B cell (primary cell): ENCODE measurements around the gene CACNA2D4.

Source experiments
- EZH2 ChIP-seq: IDR thresholded peaks from 2 replicates; pipeline ENCODE4 v1.6.1; 2012; ENCODE audit warnings: borderline replicate concordance, low read depth, mild to moderate bottlenecking, moderate library complexity, low read length; ENCODE audit not compliant: insufficient read depth, poor library complexity, severe bottlenecking
- TF ChIP-seq, protein P1 (sequence below): fragments of 200-600 bp; IDR thresholded peaks from one replicate; pipeline ENCODE4 v1.8.0; 2022; ENCODE audit warnings: antibody characterized with exemption, mild to moderate bottlenecking

DNA sequence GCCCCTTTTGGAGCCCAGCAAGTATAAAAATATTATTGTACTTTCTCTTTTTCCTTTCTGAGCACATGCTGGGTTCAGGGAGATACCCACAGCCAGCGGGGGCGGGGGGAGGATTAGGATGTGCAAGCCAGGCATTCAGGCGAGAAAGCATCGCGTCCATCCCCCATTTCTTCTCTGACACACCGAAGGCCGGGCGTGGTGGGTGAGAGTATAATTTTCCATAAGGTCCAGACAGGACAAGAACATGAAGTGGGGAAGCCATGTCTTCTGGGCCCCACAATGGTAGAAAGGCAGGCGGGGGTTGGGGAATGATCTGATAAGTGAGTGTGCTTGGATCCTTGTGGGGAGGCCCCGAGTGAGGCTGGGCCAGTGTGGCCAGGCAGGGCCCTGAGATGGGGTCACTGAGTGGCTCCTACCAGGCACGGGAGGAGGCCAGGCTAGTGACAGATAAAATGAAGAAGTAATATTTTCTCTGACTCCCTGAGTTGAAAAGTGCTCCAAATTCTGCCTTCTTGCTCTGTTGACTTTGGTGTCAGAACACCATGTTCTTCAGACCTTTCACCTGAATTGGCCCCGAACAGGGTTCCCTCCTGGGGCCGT is 108.8 kb downstream of the CACNA2D4 start:
- TF ChIP-seq, protein P1, sequence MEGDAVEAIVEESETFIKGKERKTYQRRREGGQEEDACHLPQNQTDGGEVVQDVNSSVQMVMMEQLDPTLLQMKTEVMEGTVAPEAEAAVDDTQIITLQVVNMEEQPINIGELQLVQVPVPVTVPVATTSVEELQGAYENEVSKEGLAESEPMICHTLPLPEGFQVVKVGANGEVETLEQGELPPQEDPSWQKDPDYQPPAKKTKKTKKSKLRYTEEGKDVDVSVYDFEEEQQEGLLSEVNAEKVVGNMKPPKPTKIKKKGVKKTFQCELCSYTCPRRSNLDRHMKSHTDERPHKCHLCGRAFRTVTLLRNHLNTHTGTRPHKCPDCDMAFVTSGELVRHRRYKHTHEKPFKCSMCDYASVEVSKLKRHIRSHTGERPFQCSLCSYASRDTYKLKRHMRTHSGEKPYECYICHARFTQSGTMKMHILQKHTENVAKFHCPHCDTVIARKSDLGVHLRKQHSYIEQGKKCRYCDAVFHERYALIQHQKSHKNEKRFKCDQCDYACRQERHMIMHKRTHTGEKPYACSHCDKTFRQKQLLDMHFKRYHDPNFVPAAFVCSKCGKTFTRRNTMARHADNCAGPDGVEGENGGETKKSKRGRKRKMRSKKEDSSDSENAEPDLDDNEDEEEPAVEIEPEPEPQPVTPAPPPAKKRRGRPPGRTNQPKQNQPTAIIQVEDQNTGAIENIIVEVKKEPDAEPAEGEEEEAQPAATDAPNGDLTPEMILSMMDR = no peak
- TF ChIP-seq EZH2 = no peak
